ENCODE results near the gene SPAG4.

Gene SPAG4

GRCh38 chr20:35600176-35600992 is 15.2 kb upstream of the SPAG4 start:
- H3K4me3 ChIP-seq (ENCODE audit: low read depth, low read length) = peak overlapping the region; percentile 47
- H3K27me3 ChIP-seq (replicated peaks) = peaks cover 6% of the 10 kb centered on the region
- in situ Hi-C loops (cut with HindIII; ENCODE audit: low pct_ligation_motif_present, low sequenced_read_pairs) = no loop called here
- TF ChIP-seq CTCF (IDR thresholded peaks at IDR 0.05; ENCODE audit: low read depth, low read length, missing control alignments) = no peak
- no peak for DNase-seq
- H3K27ac ChIP-seq = no peak overlapping the region
- no peaks in the 10 kb centered on the region for H3K36me3 ChIP-seq (replicated peaks)

GRCh38 chr20:35600993-35601973 is 14.3 kb upstream of the SPAG4 start:
- Histone ChIP-seq H3K27ac (no peak overlapping the region), H3K4me3 (ENCODE audit: low read depth, low read length) (peak overlapping the region; percentile 47), H3K27me3 (replicated peaks) (peaks cover 6% of the 10 kb centered on the region), H3K36me3 (replicated peaks) (no peaks in the 10 kb centered on the region)
- DNase-seq = peak; percentile 51
- in situ Hi-C loops (cut with HindIII; ENCODE audit: low pct_ligation_motif_present, low sequenced_read_pairs) = no loop called here
- peak; percentile 58 for TF ChIP-seq CTCF (IDR thresholded peaks at IDR 0.05; ENCODE audit: low read depth, low read length, missing control alignments)

GRCh38 chr20:35601990-35602389 is 13.6 kb upstream of the SPAG4 start:
- Histone ChIP-seq H3K4me3 (ENCODE audit: low read depth, low read length) (peak overlapping the region; percentile 47), H3K27ac (no peak overlapping the region), H3K27me3 (replicated peaks) (peaks cover 6% of the 10 kb centered on the region), H3K36me3 (replicated peaks) (no peaks in the 10 kb centered on the region)
- no peak for DNase-seq
- TF ChIP-seq CTCF (IDR thresholded peaks at IDR 0.05; ENCODE audit: low read depth, low read length, missing control alignments) = no peak
- in situ Hi-C loops (cut with HindIII; ENCODE audit: low pct_ligation_motif_present, low sequenced_read_pairs) = no loop called here

GRCh38 chr20:35602851-35603495 is 12.7 kb upstream of the SPAG4 start:
- no peak overlapping the region for H3K4me3 ChIP-seq (ENCODE audit: low read depth, low read length)
- no peaks in the 10 kb centered on the region for H3K36me3 ChIP-seq (replicated peaks)
- no peak for TF ChIP-seq CTCF (IDR thresholded peaks at IDR 0.05; ENCODE audit: low read depth, low read length, missing control alignments)
- peaks cover 6% of the 10 kb centered on the region for H3K27me3 ChIP-seq (replicated peaks)
- in situ Hi-C loops (cut with HindIII; ENCODE audit: low pct_ligation_motif_present, low sequenced_read_pairs) = no loop called here
- no peak for DNase-seq
- H3K27ac ChIP-seq = no peak overlapping the region

- DNase-seq = no peak
- Histone ChIP-seq H3K27me3 (replicated peaks) (peaks cover 6% of the 10 kb centered on the region), H3K27ac (no peak overlapping the region), H3K4me3 (ENCODE audit: low read depth, low read length) (no peak overlapping the region), H3K36me3 (replicated peaks) (no peaks in the 10 kb centered on the region)
- in situ Hi-C loops (cut with HindIII; ENCODE audit: low pct_ligation_motif_present, low sequenced_read_pairs) = no loop called here
- no peak for TF ChIP-seq CTCF (IDR thresholded peaks at IDR 0.05; ENCODE audit: low read depth, low read length, missing control alignments)
Observed at GRCh38 chr20:35603695-35604448, 11.8 kb upstream of the SPAG4 start.

Measured in brain microvascular endothelial cell (primary cell).